WTC11 (cell line): ENCODE data around the gene XRCC4. TPM values are rescaled to one million over a fixed set of nuclear protein-coding genes. Genes with fewer than 3 reads are reported as not detected.

Experiments
- ATAC-seq: fragments of 200-7000 bp; cut with Tn5 transposase; 2 replicates; pipeline ENCODE4 v1.10.0; 2021; ENCODE audit warnings: mild to moderate bottlenecking, moderate library complexity
- CTCF ChIA-PET: fragments of 300-600 bp; sonication (Branson Sonifier 250); formaldehyde crosslinking; loops from one replicate; lab custom pipeline; 2021; ENCODE audit warnings: antibody characterized with exemption; lab: Charles Lee
- POLR2A ChIA-PET: fragments of 350-600 bp; sonication (Branson Sonifier 250); formaldehyde crosslinking; loops from one replicate; lab custom pipeline; 2021; ENCODE audit warnings: antibody characterized with exemption; lab: Charles Lee
- DNase-seq: peaks from one replicate; pipeline ENCODE4 v3.0.0; 2021; ENCODE audit warnings: low spot score
- H3K27ac Mint-ChIP-seq: 2 replicates; pipeline ENCODE4 v1.8.0; 2021; ENCODE audit warnings: mixed read lengths
- H3K27me3 Mint-ChIP-seq: 2 replicates; pipeline ENCODE4 v1.8.0; 2021; ENCODE audit warnings: low read depth, mild to moderate bottlenecking, moderate library complexity, mixed read lengths
- H3K36me3 Mint-ChIP-seq: 2 replicates; pipeline ENCODE4 v1.8.0; 2021; ENCODE audit warnings: mixed read lengths
- H3K4me1 Mint-ChIP-seq: 2 replicates; pipeline ENCODE4 v1.8.0; 2022; ENCODE audit warnings: mixed read lengths
- H3K4me3 Mint-ChIP-seq: 2 replicates; pipeline ENCODE4 v1.8.0; 2021; ENCODE audit warnings: mild to moderate bottlenecking, moderate library complexity, mixed read lengths
- H3K9me3 Mint-ChIP-seq: 2 replicates; pipeline ENCODE4 v1.8.0; 2021; ENCODE audit warnings: mixed read lengths
- CREM ChIP-seq: sonication (generic); formaldehyde crosslinking; IDR thresholded peaks from 2 replicates; pipeline ENCODE4 v1.8.1; 2022; ENCODE audit warnings: mild to moderate bottlenecking, missing genetic modification reagents, moderate library complexity
- E2F1 ChIP-seq: sonication (generic); formaldehyde crosslinking; IDR thresholded peaks from 2 replicates; pipeline ENCODE4 v1.8.0; 2022; ENCODE audit warnings: mild to moderate bottlenecking, missing genetic modification reagents
- EMX1 ChIP-seq: fragments of 250-450 bp; sonication (Bioruptor Pico); IDR thresholded peaks from 2 replicates; pipeline ENCODE4 v1.8.0; 2021; ENCODE audit warnings: mild to moderate bottlenecking
- ETV6 ChIP-seq: sonication (generic); formaldehyde crosslinking; IDR thresholded peaks from 2 replicates; pipeline ENCODE4 v1.8.1; 2022; ENCODE audit warnings: mild to moderate bottlenecking, missing genetic modification reagents
- FOXP1 ChIP-seq: sonication (generic); formaldehyde crosslinking; IDR thresholded peaks from 2 replicates; pipeline ENCODE4 v1.8.0; 2022; ENCODE audit warnings: missing genetic modification reagents, mild to moderate bottlenecking, moderate library complexity, borderline replicate concordance
- GABPB1 ChIP-seq: sonication (generic); formaldehyde crosslinking; IDR thresholded peaks from 2 replicates; pipeline ENCODE4 v1.8.1; 2023; ENCODE audit warnings: mild to moderate bottlenecking, missing genetic modification reagents
- GRHL2 ChIP-seq: fragments of 250-450 bp; sonication (Bioruptor Pico); IDR thresholded peaks from 2 replicates; pipeline ENCODE4 v1.8.0; 2022; ENCODE audit warnings: mild to moderate bottlenecking, moderate library complexity; ENCODE audit not compliant: insufficient replicate concordance, severe bottlenecking
- JUN ChIP-seq: sonication (generic); formaldehyde crosslinking; IDR thresholded peaks from 2 replicates; pipeline ENCODE4 v1.8.0; 2023; ENCODE audit warnings: mild to moderate bottlenecking, missing genetic modification reagents
- MYBL2 ChIP-seq: sonication (generic); formaldehyde crosslinking; IDR thresholded peaks from 2 replicates; pipeline ENCODE4 v1.8.1; 2023; ENCODE audit warnings: mild to moderate bottlenecking, moderate library complexity, missing genetic modification reagents
- PRDM15 ChIP-seq: sonication (generic); formaldehyde crosslinking; IDR thresholded peaks from 2 replicates; pipeline ENCODE4 v1.8.0; 2022; ENCODE audit warnings: missing genetic modification reagents
- PRRX2 ChIP-seq: fragments of 250-450 bp; sonication (Bioruptor Pico); IDR thresholded peaks from 2 replicates; pipeline ENCODE4 v1.8.0; 2021; ENCODE audit warnings: mild to moderate bottlenecking
- SMAD3 ChIP-seq: sonication (generic); formaldehyde crosslinking; IDR thresholded peaks from 2 replicates; pipeline ENCODE4 v1.8.0; 2022; ENCODE audit warnings: missing genetic modification reagents, mild to moderate bottlenecking, borderline replicate concordance
- SMAD4 ChIP-seq: sonication (generic); formaldehyde crosslinking; IDR thresholded peaks from 2 replicates; pipeline ENCODE4 v1.8.0; 2022; ENCODE audit warnings: mild to moderate bottlenecking, missing genetic modification reagents
- SOX15 ChIP-seq: fragments of 250-450 bp; sonication (Bioruptor Pico); IDR thresholded peaks from 2 replicates; pipeline ENCODE4 v1.9.0; 2021; ENCODE audit warnings: mild to moderate bottlenecking
- TCF7 ChIP-seq: sonication (generic); formaldehyde crosslinking; IDR thresholded peaks from 2 replicates; pipeline ENCODE4 v1.8.0; 2022; ENCODE audit warnings: mild to moderate bottlenecking, low read depth, missing genetic modification reagents, moderate library complexity
- TEAD4 ChIP-seq: sonication (generic); formaldehyde crosslinking; IDR thresholded peaks from 2 replicates; pipeline ENCODE4 v1.8.0; 2022; ENCODE audit warnings: mild to moderate bottlenecking, missing genetic modification reagents
- USF2 ChIP-seq: sonication (generic); formaldehyde crosslinking; IDR thresholded peaks from 2 replicates; pipeline ENCODE4 v1.8.1; 2023; ENCODE audit warnings: mild to moderate bottlenecking, missing genetic modification reagents, moderate library complexity
- ZNF121 ChIP-seq: sonication (generic); formaldehyde crosslinking; IDR thresholded peaks from 2 replicates; pipeline ENCODE4 v1.8.0; 2023; ENCODE audit warnings: missing genetic modification reagents
- ZNF138 ChIP-seq: sonication (generic); formaldehyde crosslinking; conservative IDR thresholded peaks from 2 replicates; pipeline ENCODE4 v1.8.1; 2022; ENCODE audit warnings: mild to moderate bottlenecking, moderate library complexity, missing genetic modification reagents
- ZNF219 ChIP-seq: sonication (generic); formaldehyde crosslinking; IDR thresholded peaks from 2 replicates; pipeline ENCODE4 v1.8.0; 2023; ENCODE audit warnings: missing genetic modification reagents, mild to moderate bottlenecking, borderline replicate concordance
- ZNF263 ChIP-seq: sonication (generic); formaldehyde crosslinking; IDR thresholded peaks from 2 replicates; pipeline ENCODE4 v1.8.1; 2022; ENCODE audit warnings: low read depth, mild to moderate bottlenecking, moderate library complexity, missing genetic modification reagents
- ZNF416 ChIP-seq: fragments of 250-450 bp; sonication (Bioruptor Pico); IDR thresholded peaks from 2 replicates; pipeline ENCODE4 v1.9.0; 2021; ENCODE audit warnings: mild to moderate bottlenecking, inconsistent platforms
- total RNA-seq: library from RNA; stranded (reverse); gene quantifications from 3 replicates; pipeline ENCODE4 v1.2.3, GENCODE V29; 2021
- TF ChIP-seq, protein P1 (sequence below): fragments of 250-450 bp; sonication (Bioruptor Pico); conservative IDR thresholded peaks from 2 replicates; pipeline ENCODE4 v1.9.0; 2021; ENCODE audit warnings: mild to moderate bottlenecking
- TF ChIP-seq, protein P2 (sequence below): sonication (generic); formaldehyde crosslinking; IDR thresholded peaks from 2 replicates; pipeline ENCODE4 v1.8.0; 2023; ENCODE audit warnings: mild to moderate bottlenecking, missing genetic modification reagents

The XRCC4 gene
- total RNA-seq, 1 experiment from 2014 or later: 13.5 TPM

DNA sequence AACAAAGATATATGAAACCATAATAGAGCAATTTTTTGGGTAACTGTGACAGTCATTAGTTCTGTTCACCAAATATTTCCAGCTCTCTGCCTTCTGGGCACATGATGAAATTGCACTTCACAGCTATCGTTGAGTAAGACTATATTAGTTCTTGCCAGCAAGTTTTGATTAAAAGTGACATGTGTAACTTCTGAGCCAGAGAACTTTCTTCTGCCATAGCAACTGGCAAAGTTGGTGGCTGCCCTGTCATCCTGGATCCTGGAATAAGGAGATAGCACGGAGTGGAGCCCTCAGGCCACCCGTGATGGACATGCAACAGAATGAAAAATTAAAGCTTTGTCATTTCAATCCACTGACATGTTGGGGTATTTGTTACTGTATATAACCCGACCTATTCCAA, 199.8 kb downstream of the XRCC4 start:
- POLR2A ChIA-PET: no interaction called here
- no peak for DNase-seq

GRCh38 chr5:83277953-83278352, 200.6 kb downstream of the XRCC4 start:
- Mint-ChIP-seq H3K27ac (no peak overlapping the region), H3K27me3 (no peaks in the 10 kb centered on the region), H3K4me3 (no peak overlapping the region), H3K9me3 (peaks cover 16% of the 10 kb centered on the region), H3K4me1 (peaks cover 9% of the 10 kb centered on the region), H3K36me3 (no peaks in the 10 kb centered on the region)
- ATAC-seq: no peak
- POLR2A ChIA-PET: no interaction called here
- TF ChIP-seq GRHL2 (CRISPR knock-in tag) (no peak), CREM (CRISPR knock-in tag) (no peak), ETV6 (CRISPR knock-in tag) (no peak), MYBL2 (CRISPR knock-in tag) (no peak), ZNF121 (CRISPR knock-in tag) (no peak), SOX15 (no peak), TEAD4 (no peak), JUN (no peak), EMX1 (CRISPR knock-in tag) (no peak), ZNF138 (no peak)
- TF ChIP-seq, protein P1, sequence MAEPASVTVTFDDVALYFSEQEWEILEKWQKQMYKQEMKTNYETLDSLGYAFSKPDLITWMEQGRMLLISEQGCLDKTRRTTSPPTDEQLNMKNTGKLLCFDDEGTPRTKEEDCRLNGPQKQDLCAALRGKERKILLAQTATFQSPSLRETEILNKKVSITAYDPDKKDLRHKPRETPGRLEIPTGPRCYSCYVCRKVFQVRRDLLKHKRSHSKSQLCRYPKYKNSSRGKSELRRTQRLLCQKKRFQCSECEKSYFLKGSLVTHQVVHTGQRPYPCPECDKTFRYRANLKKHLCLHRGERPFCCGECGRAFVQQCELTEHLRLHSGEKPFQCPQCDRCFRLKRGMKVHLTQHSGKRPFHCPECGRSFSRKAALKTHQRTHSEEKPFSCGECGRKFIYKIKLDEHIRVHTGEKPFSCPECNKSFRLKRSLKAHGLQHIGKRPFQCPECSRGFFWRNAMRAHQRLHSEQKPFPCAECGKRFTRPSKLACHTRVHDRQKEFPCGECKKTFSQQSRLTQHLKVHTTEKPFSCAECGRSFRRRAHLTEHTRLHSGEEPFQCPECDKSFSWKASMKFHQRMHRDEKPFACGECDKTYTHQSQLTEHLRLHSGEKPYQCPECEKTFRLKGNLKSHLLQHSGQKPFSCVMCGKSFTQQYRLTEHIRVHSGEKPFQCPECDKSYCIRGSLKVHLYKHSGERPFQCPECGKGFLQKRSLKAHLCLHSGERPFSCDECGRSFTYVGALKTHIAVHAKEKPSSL: no peak
- TF ChIP-seq, protein P2, sequence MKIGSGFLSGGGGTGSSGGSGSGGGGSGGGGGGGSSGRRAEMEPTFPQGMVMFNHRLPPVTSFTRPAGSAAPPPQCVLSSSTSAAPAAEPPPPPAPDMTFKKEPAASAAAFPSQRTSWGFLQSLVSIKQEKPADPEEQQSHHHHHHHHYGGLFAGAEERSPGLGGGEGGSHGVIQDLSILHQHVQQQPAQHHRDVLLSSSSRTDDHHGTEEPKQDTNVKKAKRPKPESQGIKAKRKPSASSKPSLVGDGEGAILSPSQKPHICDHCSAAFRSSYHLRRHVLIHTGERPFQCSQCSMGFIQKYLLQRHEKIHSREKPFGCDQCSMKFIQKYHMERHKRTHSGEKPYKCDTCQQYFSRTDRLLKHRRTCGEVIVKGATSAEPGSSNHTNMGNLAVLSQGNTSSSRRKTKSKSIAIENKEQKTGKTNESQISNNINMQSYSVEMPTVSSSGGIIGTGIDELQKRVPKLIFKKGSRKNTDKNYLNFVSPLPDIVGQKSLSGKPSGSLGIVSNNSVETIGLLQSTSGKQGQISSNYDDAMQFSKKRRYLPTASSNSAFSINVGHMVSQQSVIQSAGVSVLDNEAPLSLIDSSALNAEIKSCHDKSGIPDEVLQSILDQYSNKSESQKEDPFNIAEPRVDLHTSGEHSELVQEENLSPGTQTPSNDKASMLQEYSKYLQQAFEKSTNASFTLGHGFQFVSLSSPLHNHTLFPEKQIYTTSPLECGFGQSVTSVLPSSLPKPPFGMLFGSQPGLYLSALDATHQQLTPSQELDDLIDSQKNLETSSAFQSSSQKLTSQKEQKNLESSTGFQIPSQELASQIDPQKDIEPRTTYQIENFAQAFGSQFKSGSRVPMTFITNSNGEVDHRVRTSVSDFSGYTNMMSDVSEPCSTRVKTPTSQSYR (CRISPR knock-in tag): no peak
- DNase-seq: no peak
- CTCF ChIA-PET: no interaction called here

More for the DNA sequence above, 199.8 kb downstream of the XRCC4 start:
- Mint-ChIP-seq H3K27ac (no peak overlapping the region), H3K27me3 (no peaks in the 10 kb centered on the region), H3K4me3 (no peak overlapping the region), H3K4me1 (peaks cover 9% of the 10 kb centered on the region), H3K9me3 (peaks cover 22% of the 10 kb centered on the region), H3K36me3 (no peaks in the 10 kb centered on the region; the same call in 1 of the 2 replicates)
- TF ChIP-seq PRDM15 (CRISPR knock-in tag) (peak; percentile 76), MYBL2 (CRISPR knock-in tag) (no peak)
- no peak for ATAC-seq
- CTCF ChIA-PET: no interaction called here

DNA sequence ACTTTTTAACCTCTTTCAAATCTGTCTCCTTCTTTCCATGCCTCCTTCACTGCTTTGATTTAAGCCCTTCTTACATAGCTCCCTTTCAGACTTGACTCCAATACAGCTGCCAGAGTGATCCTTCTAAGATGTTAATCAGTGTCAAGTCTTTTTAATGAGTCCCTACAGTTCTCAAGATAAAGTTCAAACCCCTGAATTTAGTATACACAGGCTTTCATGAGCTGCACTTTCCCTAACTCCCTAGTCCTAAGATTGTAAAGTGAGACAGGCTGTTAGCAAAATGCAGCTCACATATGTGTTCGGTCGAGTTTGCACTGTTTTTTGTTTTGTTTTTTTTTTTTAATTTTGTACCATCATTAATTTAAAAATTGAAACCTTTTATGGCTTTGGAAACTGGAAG, 203.8 kb downstream of the XRCC4 start:
- H3K4me1 Mint-ChIP-seq: peaks cover 9% of the 10 kb centered on the region
- H3K9me3 Mint-ChIP-seq: no peaks in the 10 kb centered on the region
- H3K36me3 Mint-ChIP-seq: no peaks in the 10 kb centered on the region
- CTCF ChIA-PET: no interaction called here
- no peak for DNase-seq
- peak overlapping the region; percentile 26; the same call in 1 of the 2 replicates for H3K27ac Mint-ChIP-seq
- ATAC-seq: no peak
- H3K27me3 Mint-ChIP-seq: no peaks in the 10 kb centered on the region
- POLR2A ChIA-PET: no interaction called here
- H3K4me3 Mint-ChIP-seq: no peak overlapping the region
- TF ChIP-seq E2F1 (no peak), SMAD4 (no peak), EMX1 (CRISPR knock-in tag) (no peak), GABPB1 (no peak), TCF7 (CRISPR knock-in tag) (no peak), USF2 (CRISPR knock-in tag) (no peak), PRRX2 (CRISPR knock-in tag) (no peak), ZNF416 (CRISPR knock-in tag) (no peak), ZNF219 (CRISPR knock-in tag) (no peak), FOXP1 (no peak), SMAD3 (CRISPR knock-in tag) (no peak), ZNF263 (CRISPR knock-in tag) (no peak)
